ENCODE data around the gene CLIC4. TPM values are rescaled to one million over a fixed set of nuclear protein-coding genes. Genes with fewer than 3 reads are reported as not detected.

CLIC4 gene
- total and polyA plus RNA-seq, 9 of the 15 experiments (the other 6 are each of a cell fraction or from before 2014, with no cell fraction given) = 16.0 to 67.5 (median 38.4) TPM

DNA sequence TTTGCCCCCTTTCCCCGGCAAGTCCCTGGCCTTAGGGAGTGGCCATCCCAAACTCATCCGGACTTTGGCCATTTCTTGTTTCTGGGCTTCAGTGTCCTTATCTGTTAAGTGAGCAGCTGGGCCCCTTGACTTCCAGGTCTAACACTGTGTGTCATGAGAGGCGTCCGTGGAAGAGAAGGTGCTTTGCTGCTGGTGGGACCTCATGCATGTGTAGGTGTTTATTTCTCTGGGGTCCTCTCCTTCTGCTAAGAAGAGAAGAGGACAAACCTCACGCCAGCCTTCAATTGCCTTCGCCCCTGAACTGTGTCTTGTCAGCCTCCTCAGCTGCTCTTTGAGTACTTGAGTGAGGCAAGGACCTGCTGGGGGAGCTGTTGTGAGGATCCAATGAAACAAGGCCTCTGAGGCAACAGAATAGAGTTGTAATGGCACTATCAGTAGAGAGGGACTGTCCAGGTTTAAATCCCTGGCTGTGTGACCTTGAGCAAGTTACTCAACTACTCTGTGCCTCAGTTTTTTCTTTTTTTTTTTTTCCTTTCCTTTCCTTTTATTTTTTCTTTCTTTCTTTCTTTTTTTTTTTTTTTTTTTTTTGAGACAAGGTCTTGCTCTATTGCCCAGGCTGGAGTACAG, 112.4 kb downstream of the CLIC4 start:
- DNase-seq (ENCODE audit: extremely low read depth in 1 of 4, low spot score in 3 of 4) (peak in 2 of 4 experiments; percentile 31 to 57), FAIRE-seq (peak; percentile 60), ATAC-seq (peak; percentile 78)
- Histone ChIP-seq H3K27me3 (ENCODE audit: control insufficient read depth in 2 of 2, insufficient read depth in 2 of 2, low read length in 2 of 2) (peaks cover 34 to 64% of the 10 kb centered on the region in 2 experiments), H4K20me1 (replicated peaks; ENCODE audit: control insufficient read depth, insufficient read depth, low read length) (0 out of 2 replicates have a peak, but pooled peaks cover 4% of the 10 kb centered on the region), H3K9me1 (ENCODE audit: control insufficient read depth, insufficient read depth, low read length) (no peaks in the 10 kb centered on the region), H3K9ac (ENCODE audit: insufficient read depth in 1 of 2, low read depth in 2 of 2, low read length in 2 of 2) (no peak overlapping the region), H3K4me3 (no peak overlapping the region), H3K27ac (ENCODE audit: extremely low read depth, low read depth, low read length) (no peak overlapping the region), H3K36me3 (ENCODE audit: control insufficient read depth, insufficient read depth, low read length) (no peaks in the 10 kb centered on the region), H2AFZ (ENCODE audit: low read depth, low read length) (no peak overlapping the region), H3K79me2 (ENCODE audit: control insufficient read depth, insufficient read depth, low read length) (no peaks in the 10 kb centered on the region), H3K4me2 (ENCODE audit: insufficient read depth, low read length) (no peak overlapping the region), H3K9me3 (replicated peaks; ENCODE audit: control insufficient read depth, insufficient read depth, low read depth, low read length) (no peaks in the 10 kb centered on the region), H3K4me1 (replicated peaks in 1 of 2; ENCODE audit: control insufficient read depth in 2 of 2, insufficient read depth in 2 of 2, low read length in 2 of 2) (0 out of 5 replicates have a peak, but pooled peaks cover 0 to 3% of the 10 kb centered on the region in 2 experiments)
- WGBS (ENCODE audit: insufficient coverage, low coverage, missing lambda C conversion rate) = 1% methylated on average over 6 of the region's 6 CpGs
- ChIA-PET CTCF (ENCODE audit: low intra/inter-chr PET ratio) (no interaction called here), POLR2A (interaction anchor here (0.7 kb wide), 1 partner anchor 226 kb away, joined by 3 read pairs; no protein-coding TSS in a partner anchor)
- in situ Hi-C loops (cut with MboI) (no loop called here), intact Hi-C loops (cut with micrococcal nuclease) (no loop called here)
- BruUV-seq (replicated peaks) = no TSS peak
- TF ChIP-seq, protein P1, sequence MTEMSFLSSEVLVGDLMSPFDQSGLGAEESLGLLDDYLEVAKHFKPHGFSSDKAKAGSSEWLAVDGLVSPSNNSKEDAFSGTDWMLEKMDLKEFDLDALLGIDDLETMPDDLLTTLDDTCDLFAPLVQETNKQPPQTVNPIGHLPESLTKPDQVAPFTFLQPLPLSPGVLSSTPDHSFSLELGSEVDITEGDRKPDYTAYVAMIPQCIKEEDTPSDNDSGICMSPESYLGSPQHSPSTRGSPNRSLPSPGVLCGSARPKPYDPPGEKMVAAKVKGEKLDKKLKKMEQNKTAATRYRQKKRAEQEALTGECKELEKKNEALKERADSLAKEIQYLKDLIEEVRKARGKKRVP (CRISPR knock-in tag; IDR thresholded peaks at IDR 0.05) = no peak
- TF ChIP-seq ZNF512 (tag; IDR thresholded peaks at IDR 0.05) (0 out of 2 replicates have a peak, but pooled peaks have one; percentile 30), ZNF561 (CRISPR knock-in tag; conservative IDR thresholded peaks at IDR 0.05) (no peak), SMARCB1 (IDR thresholded peaks at IDR 0.05; ENCODE audit: insufficient read length, low read depth) (no peak), MTA2 (IDR thresholded peaks at IDR 0.05; ENCODE audit: low read depth) (no peak), PML (IDR thresholded peaks at IDR 0.05; ENCODE audit: low read length) (no peak), RFX1 (IDR thresholded peaks at IDR 0.05) (no peak), L3MBTL2 (IDR thresholded peaks at IDR 0.05) (0 out of 2 replicates have a peak, but pooled peaks have one; percentile 42), RAD21 (CRISPR knock-in tag; conservative IDR thresholded peaks at IDR 0.05 in 1 of 2, IDR thresholded peaks at IDR 0.05 in 1 of 2) (peak in 1 of 2 experiments; percentile 15; a peak in 1 of 4 replicates), ZNF75A (CRISPR knock-in tag; IDR thresholded peaks at IDR 0.05) (no peak), BCOR (IDR thresholded peaks at IDR 0.05) (peak; percentile 53), STAT5B (CRISPR knock-in tag; IDR thresholded peaks at IDR 0.05) (no peak), SMARCA5 (IDR thresholded peaks at IDR 0.05) (peak; percentile 85; the same call in 1 of the 2 replicates), JUNB (CRISPR knock-in tag; conservative IDR thresholded peaks at IDR 0.05) (no peak)
- TF ChIP-seq, protein P2, sequence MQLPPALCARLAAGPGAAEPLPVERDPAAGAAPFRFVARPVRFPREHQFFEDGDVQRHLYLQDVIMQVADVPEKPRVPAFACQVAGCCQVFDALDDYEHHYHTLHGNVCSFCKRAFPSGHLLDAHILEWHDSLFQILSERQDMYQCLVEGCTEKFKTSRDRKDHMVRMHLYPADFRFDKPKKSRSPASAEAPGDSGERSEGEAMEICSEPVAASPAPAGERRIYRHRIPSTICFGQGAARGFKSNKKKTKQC (CRISPR knock-in tag; IDR thresholded peaks at IDR 0.05) = no peak
- TF ChIP-seq, protein P3, sequence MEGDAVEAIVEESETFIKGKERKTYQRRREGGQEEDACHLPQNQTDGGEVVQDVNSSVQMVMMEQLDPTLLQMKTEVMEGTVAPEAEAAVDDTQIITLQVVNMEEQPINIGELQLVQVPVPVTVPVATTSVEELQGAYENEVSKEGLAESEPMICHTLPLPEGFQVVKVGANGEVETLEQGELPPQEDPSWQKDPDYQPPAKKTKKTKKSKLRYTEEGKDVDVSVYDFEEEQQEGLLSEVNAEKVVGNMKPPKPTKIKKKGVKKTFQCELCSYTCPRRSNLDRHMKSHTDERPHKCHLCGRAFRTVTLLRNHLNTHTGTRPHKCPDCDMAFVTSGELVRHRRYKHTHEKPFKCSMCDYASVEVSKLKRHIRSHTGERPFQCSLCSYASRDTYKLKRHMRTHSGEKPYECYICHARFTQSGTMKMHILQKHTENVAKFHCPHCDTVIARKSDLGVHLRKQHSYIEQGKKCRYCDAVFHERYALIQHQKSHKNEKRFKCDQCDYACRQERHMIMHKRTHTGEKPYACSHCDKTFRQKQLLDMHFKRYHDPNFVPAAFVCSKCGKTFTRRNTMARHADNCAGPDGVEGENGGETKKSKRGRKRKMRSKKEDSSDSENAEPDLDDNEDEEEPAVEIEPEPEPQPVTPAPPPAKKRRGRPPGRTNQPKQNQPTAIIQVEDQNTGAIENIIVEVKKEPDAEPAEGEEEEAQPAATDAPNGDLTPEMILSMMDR (IDR thresholded peaks at IDR 0.05 in 2 of 3, conservative IDR thresholded peaks at IDR 0.05 in 1 of 3; ENCODE audit: insufficient read depth in 2 of 3, low read depth in 1 of 3, low read length in 3 of 3) = 0 out of 6 replicates have a peak, but pooled peaks of 2 of the 3 experiments have one; percentile 11 to 19
- TF ChIP-seq, protein P4, sequence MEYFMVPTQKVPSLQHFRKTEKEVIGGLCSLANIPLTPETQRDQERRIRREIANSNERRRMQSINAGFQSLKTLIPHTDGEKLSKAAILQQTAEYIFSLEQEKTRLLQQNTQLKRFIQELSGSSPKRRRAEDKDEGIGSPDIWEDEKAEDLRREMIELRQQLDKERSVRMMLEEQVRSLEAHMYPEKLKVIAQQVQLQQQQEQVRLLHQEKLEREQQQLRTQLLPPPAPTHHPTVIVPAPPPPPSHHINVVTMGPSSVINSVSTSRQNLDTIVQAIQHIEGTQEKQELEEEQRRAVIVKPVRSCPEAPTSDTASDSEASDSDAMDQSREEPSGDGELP (CRISPR knock-in tag; IDR thresholded peaks at IDR 0.05; ENCODE audit: borderline replicate concordance) = 0 out of 2 replicates have a peak, but pooled peaks have one; percentile 24

Measured in K562 (cell line).